Aortic smooth muscle cell (primary cell): Measurements from ENCODE around the gene ANXA4. TPM values are rescaled to one million over a fixed set of nuclear protein-coding genes. Genes with fewer than 3 reads are reported as not detected.

Experiments
- total RNA-seq: library from RNA; depleted of rRNA; stranded (reverse); fragments of >200 nt; gene quantifications from 2 replicates; pipeline ENCODE4 v1.2.3, GENCODE V29; 2014

ANXA4 gene
- 49.0 and 53.6 TPM in 2 replicates for total RNA-seq

GRCh38 chr2:69741575-69742321 is at the start of gene ANXA4:
Gene ANXA4, plus strand, starts transcription at chr2:69742134. Its CDS starts 39,432 bp downstream, at chr2:69781566.

DNA sequence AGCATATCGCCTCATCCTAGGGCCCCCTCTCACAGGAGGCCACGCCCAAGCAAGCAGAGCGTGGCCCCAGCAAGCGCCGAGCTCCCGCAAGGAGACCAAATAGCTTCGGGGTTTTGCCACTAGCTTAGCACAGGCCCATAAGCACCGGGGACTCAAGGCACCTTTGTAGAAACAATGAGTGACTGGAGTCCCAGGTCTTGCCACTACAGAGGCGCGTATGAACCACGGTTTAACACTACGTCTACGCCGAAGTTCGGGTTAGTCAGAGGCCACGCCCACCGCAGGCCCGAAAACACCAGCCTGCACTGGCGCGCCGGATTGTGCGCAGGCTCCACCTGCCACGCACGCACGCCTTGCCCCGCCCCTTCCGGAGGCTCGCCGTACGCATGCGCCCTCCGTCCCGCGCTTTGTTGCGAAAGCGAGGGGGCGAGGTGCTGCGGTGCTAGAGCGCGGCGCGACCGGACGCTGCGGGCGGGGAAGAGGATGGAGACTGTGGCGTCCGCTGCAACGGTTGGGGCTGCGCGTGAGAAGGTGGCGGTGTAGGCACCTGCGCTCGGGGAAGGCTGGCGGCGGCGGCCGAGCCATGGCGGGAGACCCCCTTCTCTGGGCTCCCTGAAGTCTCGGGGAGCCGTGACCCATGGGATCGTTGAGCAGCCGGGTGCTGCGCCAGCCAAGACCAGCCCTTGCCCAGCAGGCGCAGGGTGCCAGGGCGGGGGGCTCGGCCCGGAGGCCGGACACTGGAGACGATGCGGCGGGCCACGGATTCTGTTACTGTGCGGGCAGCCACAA is 87.5 kb downstream of the ANXA4 start, which contains the start of gene GMCL1:
Gene GMCL1, plus strand, starts transcription at position 405 of the 789 bp plus-strand sequence. Its CDS starts 233 bp downstream, at position 638.

Other genes with a start within 250 kb of the ANXA4 start
- 24.6 and 44.6 TPM in 2 replicates for gene AAK1, start 98.4 kb upstream of the ANXA4 start, total RNA-seq
- 7.0 TPM in 2 replicates for gene GMCL1, start 87.5 kb downstream of the ANXA4 start, total RNA-seq
- 37.8 and 38.0 TPM in 2 replicates for gene SNRNP27, start 151.8 kb downstream of the ANXA4 start, total RNA-seq
- gene MXD1, start 173.0 kb downstream of the ANXA4 start, total RNA-seq: 6.3 and 7.5 TPM in 2 replicates
- 0.31 and 0.53 TPM in 2 replicates for gene ASPRV1, start 219.5 kb downstream of the ANXA4 start, total RNA-seq